G401 (cell line): ENCODE measurements around the gene CHMP3. TPM values are rescaled to one million over a fixed set of nuclear protein-coding genes. Genes with fewer than 3 reads are reported as not detected.
A peak's percentile ranks its signal among the peaks of the same experiment; 100 is the strongest.

Source experiments
- DNase-seq: peaks from one replicate; pipeline ENCODE4 v3.0.0-alpha.2; 2015; ENCODE audit warnings: low spot score
- in situ Hi-C: cut with HindIII; loops from 2 replicates; pipeline ENCODE4 v1.10.0; 2016; ENCODE audit warnings: low sequenced_read_pairs, mixed read lengths
- total RNA-seq: library from RNA; depleted of rRNA; stranded (reverse); fragments of >200 nt; shearing (Covaris generic); gene quantifications from 2 replicates; pipeline ENCODE4 v1.2.3, GENCODE V29; 2014; rRNA removed

Gene CHMP3
- total RNA-seq, 1 experiment from 2014 or later, result 58.8 TPM

GRCh38 chr2:86482034-86482433, 81.2 kb downstream of the CHMP3 start:
- in situ Hi-C loops, result no loop called here
- DNase-seq, result no peak

GRCh38 chr2:86480105-86480504, 83.1 kb downstream of the CHMP3 start:
- in situ Hi-C loops, result no loop called here
- peak; percentile 20 for DNase-seq

GRCh38 chr2:86477349-86477748, 85.9 kb downstream of the CHMP3 start:
- in situ Hi-C loops, result no loop called here

GRCh38 chr2:86476918-86477317, 86.3 kb downstream of the CHMP3 start:
- in situ Hi-C loops, result no loop called here
- DNase-seq, result no peak

More at GRCh38 chr2:86477349-86477748, 85.9 kb downstream of the CHMP3 start:
- no peak for DNase-seq

- in situ Hi-C loops, result no loop called here
- no peak for DNase-seq
These were observed 87.2 kb downstream of the CHMP3 start for GRCh38 chr2:86476092-86476491.

- DNase-seq, result no peak
- in situ Hi-C loops, result no loop called here
These were observed 91.6 kb downstream of the CHMP3 start for GRCh38 chr2:86471637-86472036.

- in situ Hi-C loops, result no loop called here
- DNase-seq, result no peak
These were observed 92.4 kb downstream of the CHMP3 start for GRCh38 chr2:86470890-86471289.

GRCh38 chr2:86468162-86469033, 94.8 kb downstream of the CHMP3 start:
- in situ Hi-C loops, result no loop called here
- DNase-seq, result no peak

- DNase-seq, result no peak
- in situ Hi-C loops, result no loop called here
These were observed 96.9 kb downstream of the CHMP3 start for GRCh38 chr2:86466306-86466705.

- DNase-seq, result peak; percentile 20
- in situ Hi-C loops, result no loop called here
These were observed 98.6 kb downstream of the CHMP3 start for GRCh38 chr2:86464652-86465051.

- DNase-seq, result no peak
- in situ Hi-C loops, result no loop called here
These were observed 102.0 kb downstream of the CHMP3 start for GRCh38 chr2:86461042-86461743.

GRCh38 chr2:86455181-86455580, 108.1 kb downstream of the CHMP3 start:
- no peak for DNase-seq
- in situ Hi-C loops, result no loop called here

GRCh38 chr2:86454238-86454637, 109.0 kb downstream of the CHMP3 start:
- DNase-seq, result no peak
- in situ Hi-C loops, result no loop called here

- in situ Hi-C loops, result no loop called here
- peak; percentile 67 for DNase-seq
These were observed 109.4 kb downstream of the CHMP3 start for GRCh38 chr2:86453836-86454235.

Other genes starting within 250 kb of the CHMP3 start
- 1.1 and 4.2 TPM in 2 replicates for gene REEP1, start 225.8 kb downstream of the CHMP3 start, total RNA-seq
- 31.9 and 53.2 TPM in 2 replicates for gene KDM3A, start 122.1 kb downstream of the CHMP3 start, total RNA-seq
- 10.9 and 13.4 TPM in 2 replicates for gene RNF103, start 60.4 kb upstream of the CHMP3 start, total RNA-seq
- gene RMND5A, start 156.8 kb upstream of the CHMP3 start, total RNA-seq, result 42.8 and 51.0 TPM in 2 replicates
- 0.14 and 0.86 TPM in 2 replicates for gene CD8A, start 227.5 kb upstream of the CHMP3 start, total RNA-seq